PC-9 (cell line): Measurements from ENCODE around the gene PALLD. TPM values are rescaled to one million over a fixed set of nuclear protein-coding genes. Genes with fewer than 3 reads are reported as not detected.

Experiments
- BruUV-seq: library from RNA; stranded (reverse); fragments of 400-500 nt; replicated peaks from 2 replicates; lab custom pipeline; 2021; lab: Mats Ljungman, UMichigan
- CTCF ChIA-PET: fragments of 300-600 bp; sonication (Branson Sonifier 250); formaldehyde crosslinking; loops from one replicate; lab custom pipeline; 2022; ENCODE audit warnings: antibody characterized with exemption; lab: Charles Lee
- POLR2A ChIA-PET: fragments of 300-600 bp; sonication (Branson Sonifier 250); formaldehyde crosslinking; loops from one replicate; lab custom pipeline; 2022; ENCODE audit warnings: antibody characterized with exemption; ENCODE audit not compliant: unreplicated experiment; lab: Charles Lee
- DNase-seq, 2 experiments: peaks; one replicate each; pipeline versions ENCODE4 v3.0.0 to v3.0.0-alpha.2; 2015 to 2022; ENCODE audit warnings: mixed read lengths in 1 of 2
- H2AFZ ChIP-seq: fragments of 200-600 bp; sonication (generic); 2 replicates; pipeline ENCODE4 v1.8.1; 2017; ENCODE audit warnings: antibody characterized with exemption
- H3F3A ChIP-seq: fragments of 200-600 bp; sonication (generic); 2 replicates; pipeline ENCODE4 v1.8.1; 2017; ENCODE audit warnings: antibody characterized with exemption, mild to moderate bottlenecking, low read depth; ENCODE audit not compliant: insufficient read depth
- H3K27ac ChIP-seq: fragments of 200-600 bp; sonication (generic); 2 replicates; pipeline ENCODE4 v1.6.1; 2016; ENCODE audit warnings: mixed run types
- H3K27me3 ChIP-seq: fragments of 200-600 bp; sonication (generic); 2 replicates; pipeline ENCODE4 v1.6.1; 2016; ENCODE audit warnings: low read depth, mixed run types; ENCODE audit not compliant: insufficient read depth
- H3K36me3 ChIP-seq: fragments of 200-600 bp; sonication (generic); 2 replicates; pipeline ENCODE4 v1.6.1; 2016; ENCODE audit warnings: low read depth, mixed run types
- H3K4me1 ChIP-seq: fragments of 200-600 bp; sonication (generic); replicated peaks from 2 replicates; pipeline ENCODE4 v1.6.1; 2016; ENCODE audit warnings: mixed run types; ENCODE audit not compliant: insufficient read depth
- H3K4me2 ChIP-seq: fragments of 200-600 bp; sonication (generic); 2 replicates; pipeline ENCODE4 v1.6.1; 2017; ENCODE audit warnings: mixed run types
- H3K4me3 ChIP-seq: fragments of 200-600 bp; sonication (generic); 2 replicates; pipeline ENCODE4 v1.6.1; 2016; ENCODE audit warnings: mixed run types
- H3K79me2 ChIP-seq: fragments of 200-600 bp; sonication (generic); 2 replicates; pipeline ENCODE4 v1.6.1; 2017; ENCODE audit warnings: low read depth, mixed run types
- H3K9me2 ChIP-seq: fragments of 200-600 bp; sonication (generic); 2 replicates; pipeline ENCODE4 v1.8.1; 2017; ENCODE audit warnings: mild to moderate bottlenecking; ENCODE audit not compliant: insufficient read depth
- H3K9me3 ChIP-seq: fragments of 200-600 bp; sonication (generic); 2 replicates; pipeline ENCODE4 v1.8.1; 2016; ENCODE audit warnings: low read depth; ENCODE audit not compliant: insufficient read depth
- H4K20me1 ChIP-seq: fragments of 200-600 bp; sonication (generic); 2 replicates; pipeline ENCODE4 v1.8.1; 2017; ENCODE audit not compliant: insufficient read depth
- CTCF ChIP-seq: fragments of 200-600 bp; sonication (generic); conservative IDR thresholded peaks from 2 replicates; pipeline ENCODE4 v1.6.1; 2017; ENCODE audit warnings: mixed run types, antibody characterized with exemption, mild to moderate bottlenecking, moderate library complexity
- EZH2 ChIP-seq: fragments of 200-600 bp; sonication (generic); IDR thresholded peaks from 2 replicates; pipeline ENCODE4 v1.8.0; 2017; ENCODE audit warnings: antibody characterized with exemption, low read depth
- intact Hi-C: fragments of 100-400 bp; cut with micrococcal nuclease; formaldehyde crosslinking; loops from one replicate; pipeline ENCODE4 v1.10.0; 2022; ENCODE audit not compliant: unreplicated experiment
- total RNA-seq: library from RNA; stranded (reverse); gene quantifications from 2 replicates; pipeline ENCODE4 v1.2.3, GENCODE V29; 2021

Gene PALLD
- total RNA-seq, 1 experiment from 2014 or later: 156 TPM

- H3K4me3 ChIP-seq: no peak overlapping the region
- H3K4me1 ChIP-seq: peaks cover 14% of the 10 kb centered on the region
- intact Hi-C loops: no loop called here
- H3K9me3 ChIP-seq: no peaks in the 10 kb centered on the region
- no peaks in the 10 kb centered on the region for H3K79me2 ChIP-seq
- H3K36me3 ChIP-seq: no peaks in the 10 kb centered on the region
- no peaks in the 10 kb centered on the region for H3K27me3 ChIP-seq
- no peaks in the 10 kb centered on the region for H3K9me2 ChIP-seq
- peaks cover 5% of the 10 kb centered on the region; the same call in 1 of the 2 replicates for H3F3A ChIP-seq
- TF ChIP-seq EZH2 (no peak), CTCF (no peak)
- no peak overlapping the region for H2AFZ ChIP-seq
- no peak for DNase-seq
- no peak overlapping the region for H3K4me2 ChIP-seq
- H3K27ac ChIP-seq: no peak overlapping the region
- H4K20me1 ChIP-seq: no peaks in the 10 kb centered on the region
- POLR2A ChIA-PET: interaction anchor here (0.6 kb wide), 1 partner anchor 16 kb away, joined by 3 read pairs; no protein-coding TSS in a partner anchor
- no TSS peak for BruUV-seq
- CTCF ChIA-PET: no interaction called here
These were observed 1.4 kb downstream of the PALLD start for GRCh38 chr4:168498251-168498650.

- Histone ChIP-seq H3K36me3 (no peaks in the 10 kb centered on the region), H3F3A (peaks cover 5% of the 10 kb centered on the region; the same call in 1 of the 2 replicates), H3K9me3 (no peaks in the 10 kb centered on the region), H3K4me1 (peaks cover 14% of the 10 kb centered on the region), H3K79me2 (no peaks in the 10 kb centered on the region), H3K4me3 (no peak overlapping the region), H2AFZ (no peak overlapping the region), H3K4me2 (no peak overlapping the region), H3K27ac (no peak overlapping the region), H3K27me3 (no peaks in the 10 kb centered on the region), H3K9me2 (no peaks in the 10 kb centered on the region), H4K20me1 (no peaks in the 10 kb centered on the region)
- TF ChIP-seq CTCF (no peak), EZH2 (no peak)
- ChIA-PET POLR2A (no interaction called here), CTCF (no interaction called here)
- intact Hi-C loops: no loop called here
- no TSS peak for BruUV-seq
- no peak for DNase-seq
These were observed 2.4 kb downstream of the PALLD start for GRCh38 chr4:168499241-168499640.

- intact Hi-C loops: no loop called here
- Histone ChIP-seq H3K4me3 (no peak overlapping the region), H2AFZ (no peak overlapping the region), H3K4me1 (peaks cover 14% of the 10 kb centered on the region), H4K20me1 (no peaks in the 10 kb centered on the region), H3K4me2 (no peak overlapping the region; the same call in 1 of the 2 replicates), H3K9me3 (no peaks in the 10 kb centered on the region), H3K36me3 (no peaks in the 10 kb centered on the region), H3K9me2 (no peaks in the 10 kb centered on the region), H3K27ac (no peak overlapping the region), H3K79me2 (no peaks in the 10 kb centered on the region), H3K27me3 (no peaks in the 10 kb centered on the region), H3F3A (peaks cover 5% of the 10 kb centered on the region; the same call in 1 of the 2 replicates)
- peak in 1 of 2 experiments; percentile 87 for DNase-seq
- ChIA-PET CTCF (interaction anchor here (0.6 kb wide), 1 partner anchor 407 kb away, joined by 3 read pairs; no protein-coding TSS in a partner anchor), POLR2A (interaction anchor here (0.5 kb wide), 1 partner anchor 21 kb away, joined by 3 read pairs; the partner anchor contains the start of gene DDX60L)
- TF ChIP-seq CTCF (no peak), EZH2 (no peak)
- no TSS peak for BruUV-seq
These were observed 4.6 kb downstream of the PALLD start for GRCh38 chr4:168501407-168501806.
